Liver (tissue), 9 donors: Measurements from ENCODE around the gene MYB. TPM values are rescaled to one million over a fixed set of nuclear protein-coding genes. Genes with fewer than 3 reads are reported as not detected.

Experiments used
- DNase-seq: peaks from one replicate; pipeline ENCODE4 v3.0.0-alpha.2; 2017; ENCODE audit warnings: low spot score
- H3K27ac ChIP-seq, 2 donors: one replicate each; pipeline ENCODE4 v1.7.0; 2013; ENCODE audit warnings: inconsistent platforms in 2 of 2, low read length in 2 of 2, control low read depth in 1 of 2, low read depth in 1 of 2, mild to moderate bottlenecking in 1 of 2
- H3K27me3 ChIP-seq, 4 donors: one replicate each; pipeline versions ENCODE4 v1.6.1 to v1.7.0; 2013; ENCODE audit warnings: low read length in 3 of 4, inconsistent platforms in 1 of 4, mild to moderate bottlenecking in 1 of 4, moderate library complexity in 1 of 4; ENCODE audit not compliant: control insufficient read depth in 4 of 4, insufficient read depth in 4 of 4
- H3K36me3 ChIP-seq, 4 donors: one replicate each; pipeline versions ENCODE4 v1.6.1 to v1.7.0; 2013; ENCODE audit warnings: low read length in 3 of 4, mild to moderate bottlenecking in 3 of 4, low read depth in 1 of 4, moderate library complexity in 1 of 4; ENCODE audit not compliant: control insufficient read depth in 4 of 4, insufficient read depth in 3 of 4
- H3K4me1 ChIP-seq, 4 donors: one replicate each; pipeline versions ENCODE4 v1.6.1 to v1.7.0; 2013; ENCODE audit warnings: low read length in 3 of 4, mild to moderate bottlenecking in 3 of 4, moderate library complexity in 1 of 4; ENCODE audit not compliant: control insufficient read depth in 4 of 4, insufficient read depth in 4 of 4
- H3K4me3 ChIP-seq, 3 donors: one replicate each; pipeline versions ENCODE4 v1.6.1 to v1.7.0; 2013; ENCODE audit warnings: low read length in 3 of 3, control low read depth in 1 of 3, low read depth in 1 of 3, mild to moderate bottlenecking in 1 of 3
- H3K9ac ChIP-seq, 2 donors: one replicate each; pipeline ENCODE4 v1.7.0; 2013; ENCODE audit warnings: low read length in 2 of 2, mild to moderate bottlenecking in 2 of 2, moderate library complexity in 2 of 2, control low read depth in 1 of 2, low read depth in 1 of 2
- H3K9me3 ChIP-seq, 4 donors: one replicate each; pipeline versions ENCODE4 v1.6.1 to v1.7.0; 2013; ENCODE audit warnings: low read length in 3 of 4; ENCODE audit not compliant: control insufficient read depth in 4 of 4
- FOXA1 ChIP-seq: IDR thresholded peaks from 2 replicates; pipeline ENCODE4 v1.6.1; 2016; ENCODE audit warnings: antibody characterized with exemption
- FOXA2 ChIP-seq: IDR thresholded peaks from 2 replicates; pipeline ENCODE4 v1.6.1; 2016; ENCODE audit warnings: antibody characterized with exemption
- GABPA ChIP-seq, 2 donors: IDR thresholded peaks in 1 of 2; conservative IDR thresholded peaks in 1 of 2; 2 replicates each; pipeline ENCODE4 v1.6.1; 2016; ENCODE audit warnings: antibody characterized with exemption in 2 of 2, mild to moderate bottlenecking in 1 of 2, moderate library complexity in 1 of 2
- HNF4A ChIP-seq, 2 donors: conservative IDR thresholded peaks; 2 replicates each; pipeline ENCODE4 v1.6.1; 2016; ENCODE audit warnings: antibody characterized with exemption in 2 of 2, mild to moderate bottlenecking in 2 of 2
- HNF4G ChIP-seq: IDR thresholded peaks from 2 replicates; pipeline ENCODE4 v1.6.1; 2016; ENCODE audit warnings: antibody characterized with exemption
- JUND ChIP-seq, 2 donors: IDR thresholded peaks; 2 replicates each; pipeline ENCODE4 v1.6.1; 2016; ENCODE audit warnings: antibody characterized with exemption in 2 of 2
- NR2F2 ChIP-seq: IDR thresholded peaks from 2 replicates; pipeline ENCODE4 v1.6.1; 2016; ENCODE audit warnings: antibody characterized with exemption
- RAD21 ChIP-seq, 2 donors: IDR thresholded peaks; 2 replicates each; pipeline ENCODE4 v1.6.1; 2016; ENCODE audit warnings: antibody characterized with exemption in 2 of 2, mild to moderate bottlenecking in 2 of 2
- RXRA ChIP-seq, 2 donors: IDR thresholded peaks; 2 replicates each; pipeline ENCODE4 v1.6.1; 2017 to 2018; ENCODE audit warnings: antibody characterized with exemption in 2 of 2, mild to moderate bottlenecking in 1 of 2
- SP1 ChIP-seq: IDR thresholded peaks from 2 replicates; pipeline ENCODE4 v1.6.1; 2018; ENCODE audit warnings: antibody characterized with exemption, mild to moderate bottlenecking
- TAF1 ChIP-seq: conservative IDR thresholded peaks from 2 replicates; pipeline ENCODE4 v1.6.1; 2016; ENCODE audit warnings: antibody characterized with exemption, mild to moderate bottlenecking
- YY1 ChIP-seq: IDR thresholded peaks from 2 replicates; pipeline ENCODE4 v1.6.1; 2016; ENCODE audit warnings: antibody characterized with exemption, mild to moderate bottlenecking
- WGBS: extraction: QIAGEN DNeasy Blood & Tissue Kit; methylation state at CpG from one replicate; pipeline ENCODE4 v1.1.7; 2013; 5-methylcytosine and 5-hydroxymethylcytosine counted together
- polyA plus RNA-seq, 2 donors: library from polyadenylated mRNA; stranded (reverse) in 1 of 2; unstranded in 1 of 2; fragments of 200-250 nt in 1 of 2; fragments of >200 nt in 1 of 2; fragmentation: Nextera tagmentation in 1 of 2; extraction: Ambion mirVana in 1 of 2; gene quantifications; one replicate each; pipeline versions ENCODE4 v1.2.1 to v1.2.3, GENCODE V29; 2013 to 2015
- total RNA-seq, 2 donors: library from RNA; depleted of rRNA; stranded (reverse); fragments of >200 nt; gene quantifications; one replicate each; pipeline ENCODE4 v1.2.3, GENCODE V29; 2014
- TF ChIP-seq, protein P1 (sequence below): fragments of 150-350 bp; IDR thresholded peaks from 2 replicates; pipeline ENCODE4 v1.5.1; 2017; ENCODE audit warnings: improper control_type of control experiment, low read depth, low read length; ENCODE audit not compliant: missing input control
- TF ChIP-seq, protein P2 (sequence below): IDR thresholded peaks from 2 replicates; pipeline ENCODE4 v1.6.1; 2016; ENCODE audit warnings: antibody characterized with exemption
- TF ChIP-seq, protein P3 (sequence below): IDR thresholded peaks from 2 replicates; pipeline ENCODE4 v1.6.1; 2016; ENCODE audit warnings: antibody characterized with exemption
- TF ChIP-seq, protein P4 (sequence below): IDR thresholded peaks from 2 replicates; pipeline ENCODE4 v1.6.1; 2016; ENCODE audit warnings: antibody characterized with exemption
- donor health status: healthy.
- donor health status: healthy.
- donor health status: healthy.
- donor health status: healthy.
- donor health status: healthy.

MYB gene
- 10 to 100 TPM in 1 of 2 donors, under 1 TPM in 1; 0.08 to 19.8 TPM for total RNA-seq
- under 1 TPM; 0.10 to 0.13 TPM for polyA plus RNA-seq

DNA sequence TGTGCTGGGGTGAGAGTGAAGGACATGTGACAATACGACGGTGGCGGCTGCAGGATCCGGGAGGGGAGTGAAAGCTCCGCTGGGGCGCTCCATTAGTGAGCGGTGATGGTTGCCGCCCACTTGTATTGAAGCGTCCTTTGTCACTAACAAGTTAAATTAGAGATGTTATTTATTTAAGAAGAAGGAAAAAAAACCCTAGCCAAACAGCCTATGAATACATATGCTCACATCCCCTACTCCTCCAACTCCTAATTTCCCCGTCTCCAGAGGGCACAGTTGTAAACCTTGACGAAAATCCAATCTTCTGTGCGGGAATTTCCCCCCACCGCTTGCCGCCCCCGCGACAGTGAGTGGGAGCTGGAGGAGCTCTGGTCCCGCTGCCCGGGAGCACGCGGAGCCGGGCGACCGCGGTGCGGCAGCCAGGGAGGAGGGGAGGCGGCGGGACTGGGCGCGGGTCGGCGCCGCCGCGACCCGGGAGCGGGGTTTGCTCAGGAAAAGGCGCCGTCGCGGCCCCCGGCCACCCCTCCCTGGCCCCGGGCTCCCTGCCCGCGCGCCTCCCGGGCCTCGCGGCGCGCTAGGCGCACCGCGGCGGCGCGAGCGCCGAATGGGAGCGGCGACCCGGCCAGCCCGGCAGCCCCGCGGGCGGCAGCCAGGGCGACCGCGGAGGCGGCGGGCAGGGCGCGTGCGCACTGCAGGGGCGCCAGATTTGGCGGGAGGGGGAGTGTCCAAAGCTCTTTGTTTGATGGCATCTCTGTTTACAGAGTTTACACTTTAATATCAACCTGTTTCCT lies at the start of gene MYB:
Gene MYB (plus strand): TSS at position 767 of the 791 bp plus-strand sequence. CDS start 206 bp downstream, outside the sequence.
- WGBS = under 1% methylated on average over 75 of the region's 75 CpGs
- TF ChIP-seq, protein P1, sequence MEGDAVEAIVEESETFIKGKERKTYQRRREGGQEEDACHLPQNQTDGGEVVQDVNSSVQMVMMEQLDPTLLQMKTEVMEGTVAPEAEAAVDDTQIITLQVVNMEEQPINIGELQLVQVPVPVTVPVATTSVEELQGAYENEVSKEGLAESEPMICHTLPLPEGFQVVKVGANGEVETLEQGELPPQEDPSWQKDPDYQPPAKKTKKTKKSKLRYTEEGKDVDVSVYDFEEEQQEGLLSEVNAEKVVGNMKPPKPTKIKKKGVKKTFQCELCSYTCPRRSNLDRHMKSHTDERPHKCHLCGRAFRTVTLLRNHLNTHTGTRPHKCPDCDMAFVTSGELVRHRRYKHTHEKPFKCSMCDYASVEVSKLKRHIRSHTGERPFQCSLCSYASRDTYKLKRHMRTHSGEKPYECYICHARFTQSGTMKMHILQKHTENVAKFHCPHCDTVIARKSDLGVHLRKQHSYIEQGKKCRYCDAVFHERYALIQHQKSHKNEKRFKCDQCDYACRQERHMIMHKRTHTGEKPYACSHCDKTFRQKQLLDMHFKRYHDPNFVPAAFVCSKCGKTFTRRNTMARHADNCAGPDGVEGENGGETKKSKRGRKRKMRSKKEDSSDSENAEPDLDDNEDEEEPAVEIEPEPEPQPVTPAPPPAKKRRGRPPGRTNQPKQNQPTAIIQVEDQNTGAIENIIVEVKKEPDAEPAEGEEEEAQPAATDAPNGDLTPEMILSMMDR = peak; percentile 28
- TF ChIP-seq YY1 = no peak
- no peak within 1 kb of the TSS for H3K27ac ChIP-seq

DNA sequence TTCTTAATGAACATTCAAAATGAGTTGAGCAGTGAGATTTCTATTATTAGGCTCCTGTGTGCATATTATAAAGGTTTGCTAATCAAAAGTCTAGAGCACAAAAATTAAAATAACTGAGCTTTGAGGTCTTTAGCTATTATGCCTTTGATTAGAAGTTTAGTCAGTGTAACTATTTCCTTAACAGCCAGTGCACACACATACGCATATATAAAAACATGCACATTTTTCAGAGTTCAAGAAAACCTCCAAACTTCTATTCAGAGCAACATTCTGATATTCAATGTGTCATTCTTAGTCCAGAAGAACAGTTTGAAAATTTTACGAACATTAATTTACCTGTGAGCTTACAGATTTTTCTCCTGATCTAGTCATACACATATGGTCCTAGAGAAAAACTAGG lies 48.3 kb upstream of the MYB start:
- no peak overlapping the region for H3K4me3 ChIP-seq
- no peak overlapping the region for H3K9ac ChIP-seq
- H3K27me3 ChIP-seq = no peaks in the 10 kb centered on the region
- no peaks in the 10 kb centered on the region for H3K9me3 ChIP-seq
- TF ChIP-seq, protein P2, sequence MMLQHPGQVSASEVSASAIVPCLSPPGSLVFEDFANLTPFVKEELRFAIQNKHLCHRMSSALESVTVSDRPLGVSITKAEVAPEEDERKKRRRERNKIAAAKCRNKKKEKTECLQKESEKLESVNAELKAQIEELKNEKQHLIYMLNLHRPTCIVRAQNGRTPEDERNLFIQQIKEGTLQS = no peak
- TF ChIP-seq NR2F2 (no peak), HNF4G (no peak), HNF4A (conservative IDR thresholded peaks at IDR 0.05) (no peak), GABPA (IDR thresholded peaks at IDR 0.05 in 1 of 2, conservative IDR thresholded peaks at IDR 0.05 in 1 of 2) (no peak)
- no peak for DNase-seq
- H3K27ac ChIP-seq = no peak overlapping the region
- H3K4me1 ChIP-seq = no peaks in the 10 kb centered on the region
- 96% methylated on average over 2 of the region's 2 CpGs for WGBS
- H3K36me3 ChIP-seq = no peaks in the 10 kb centered on the region

More for the DNA sequence above, at the start of gene MYB:
- Histone ChIP-seq H3K4me1 (peaks cover 5 to 33% (median 30%) of the 10 kb centered on the region in 4 donors), H3K4me3 (peak within 1 kb of the TSS; percentile 59 to 84 (median 78)), H3K9me3 (no peaks in the 10 kb centered on the region), H3K36me3 (no peaks in the 10 kb centered on the region), H3K27me3 (no peaks in the 10 kb centered on the region), H3K9ac (peak within 1 kb of the TSS in 1 of 2 donors; percentile 16)
- DNase-seq = peak; percentile 68

DNA sequence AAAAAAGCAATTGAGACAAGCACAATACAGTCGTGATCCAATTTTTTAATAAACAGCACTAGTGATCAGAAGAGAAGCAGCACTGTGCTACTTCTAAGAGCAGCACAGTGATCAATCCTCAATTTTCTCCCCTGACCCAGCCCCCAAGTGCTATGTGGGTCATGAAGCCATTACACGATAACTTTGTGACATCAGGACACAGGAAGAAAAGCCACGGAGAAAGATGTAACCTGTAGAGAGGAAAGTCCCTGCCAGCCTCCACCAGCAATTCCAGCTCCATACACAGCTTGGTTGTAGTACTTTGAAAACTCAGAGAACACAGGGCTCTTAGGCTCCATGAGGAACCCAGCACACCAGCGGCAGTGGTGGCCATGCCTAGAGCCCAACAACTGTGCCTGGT lies 45.3 kb upstream of the MYB start:
- no peak overlapping the region for H3K4me3 ChIP-seq
- WGBS = 94% methylated on average over 4 of the region's 4 CpGs
- H3K9me3 ChIP-seq = no peaks in the 10 kb centered on the region
- no peak overlapping the region for H3K9ac ChIP-seq
- no peak for DNase-seq
- H3K27ac ChIP-seq = no peak overlapping the region
- H3K36me3 ChIP-seq = no peaks in the 10 kb centered on the region
- H3K4me1 ChIP-seq = no peaks in the 10 kb centered on the region
- no peaks in the 10 kb centered on the region for H3K27me3 ChIP-seq
- TF ChIP-seq GABPA (IDR thresholded peaks at IDR 0.05 in 1 of 2, conservative IDR thresholded peaks at IDR 0.05 in 1 of 2) (no peak), SP1 (no peak), RXRA (IDR thresholded peaks at IDR 0.05) (no peak), FOXA1 (no peak), RAD21 (IDR thresholded peaks at IDR 0.05) (no peak), JUND (IDR thresholded peaks at IDR 0.05) (no peak), FOXA2 (no peak), TAF1 (no peak)
- TF ChIP-seq, protein P3, sequence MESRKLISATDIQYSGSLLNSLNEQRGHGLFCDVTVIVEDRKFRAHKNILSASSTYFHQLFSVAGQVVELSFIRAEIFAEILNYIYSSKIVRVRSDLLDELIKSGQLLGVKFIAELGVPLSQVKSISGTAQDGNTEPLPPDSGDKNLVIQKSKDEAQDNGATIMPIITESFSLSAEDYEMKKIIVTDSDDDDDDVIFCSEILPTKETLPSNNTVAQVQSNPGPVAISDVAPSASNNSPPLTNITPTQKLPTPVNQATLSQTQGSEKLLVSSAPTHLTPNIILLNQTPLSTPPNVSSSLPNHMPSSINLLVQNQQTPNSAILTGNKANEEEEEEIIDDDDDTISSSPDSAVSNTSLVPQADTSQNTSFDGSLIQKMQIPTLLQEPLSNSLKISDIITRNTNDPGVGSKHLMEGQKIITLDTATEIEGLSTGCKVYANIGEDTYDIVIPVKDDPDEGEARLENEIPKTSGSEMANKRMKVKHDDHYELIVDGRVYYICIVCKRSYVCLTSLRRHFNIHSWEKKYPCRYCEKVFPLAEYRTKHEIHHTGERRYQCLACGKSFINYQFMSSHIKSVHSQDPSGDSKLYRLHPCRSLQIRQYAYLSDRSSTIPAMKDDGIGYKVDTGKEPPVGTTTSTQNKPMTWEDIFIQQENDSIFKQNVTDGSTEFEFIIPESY = no peak
- TF ChIP-seq, protein P1 = no peak
- TF ChIP-seq, protein P2 = no peak
- TF ChIP-seq, protein P4, sequence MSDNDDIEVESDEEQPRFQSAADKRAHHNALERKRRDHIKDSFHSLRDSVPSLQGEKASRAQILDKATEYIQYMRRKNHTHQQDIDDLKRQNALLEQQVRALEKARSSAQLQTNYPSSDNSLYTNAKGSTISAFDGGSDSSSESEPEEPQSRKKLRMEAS = no peak
